ENCODE data around the gene NDFIP2.
"Not testable (repeated sequence)": the region's sequence is repeated elsewhere in the genome, so short reads cannot be mapped to it uniquely, and the experiment has no call there.

Gene NDFIP2

GRCh38 chr13:79533781-79534400, 52.9 kb downstream of the NDFIP2 start:
- no peak for DNase-seq (ENCODE audit: low spot score)

GRCh38 chr13:79534596-79534995, 53.6 kb downstream of the NDFIP2 start:
- DNase-seq (ENCODE audit: low spot score): no peak

- no peak for DNase-seq (ENCODE audit: low spot score)
These were observed 57.8 kb downstream of the NDFIP2 start for GRCh38 chr13:79538757-79539156.

DNA sequence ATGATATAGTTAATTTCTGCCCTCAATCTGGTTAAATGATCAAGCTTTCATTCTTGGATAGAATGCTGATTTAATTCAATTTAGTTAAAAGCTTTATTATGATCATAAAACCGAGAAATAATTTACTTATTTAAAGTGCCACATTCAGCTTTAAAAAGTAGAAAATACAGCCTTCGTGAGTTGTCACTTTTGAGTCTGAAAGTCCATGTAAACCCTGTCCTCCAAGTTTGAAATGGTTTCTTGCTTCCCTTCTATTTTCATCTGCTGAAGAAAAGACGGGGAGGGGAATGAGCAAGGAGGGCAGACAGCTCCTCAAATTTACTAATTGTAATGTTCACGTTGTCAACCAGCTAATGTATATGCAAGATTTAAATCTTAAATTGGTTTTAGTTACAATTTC, 59.5 kb downstream of the NDFIP2 start:
- DNase-seq (ENCODE audit: low spot score): no peak

DNA sequence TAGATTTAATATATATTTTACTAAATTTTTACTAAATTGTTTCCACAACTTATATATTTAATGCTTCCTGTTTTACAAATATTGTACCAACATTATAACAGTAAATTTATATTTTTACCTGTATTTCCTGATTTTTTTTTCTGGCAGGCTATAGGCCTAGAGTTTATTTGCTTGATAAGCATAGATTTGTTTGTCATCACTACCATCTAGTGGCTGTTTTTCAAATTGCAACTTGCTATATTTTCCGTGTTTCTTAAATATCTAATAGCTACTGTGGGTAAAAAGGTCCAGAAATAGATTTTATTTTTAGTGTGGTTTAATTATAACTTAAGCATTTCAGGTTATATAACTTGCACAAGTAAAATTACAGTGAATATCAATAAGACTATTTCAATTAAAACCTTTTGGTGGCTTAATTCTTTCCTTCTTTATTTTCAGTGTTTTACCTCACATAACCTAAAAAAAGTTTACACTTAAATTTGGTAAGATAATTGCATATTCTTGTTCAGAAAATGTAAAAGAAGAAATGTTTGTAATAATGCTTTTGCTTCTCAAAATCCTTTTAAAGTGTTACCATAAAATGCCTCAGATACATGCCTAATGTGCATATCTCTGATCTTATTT, 60.6 kb downstream of the NDFIP2 start:
- peak; percentile 63 for DNase-seq (ENCODE audit: low spot score)

- DNase-seq (ENCODE audit: low spot score): no peak
These were observed 62.9 kb downstream of the NDFIP2 start for GRCh38 chr13:79543883-79544282.

GRCh38 chr13:79547211-79548195, 66.5 kb downstream of the NDFIP2 start:
- no peak for DNase-seq (ENCODE audit: low spot score)

DNA sequence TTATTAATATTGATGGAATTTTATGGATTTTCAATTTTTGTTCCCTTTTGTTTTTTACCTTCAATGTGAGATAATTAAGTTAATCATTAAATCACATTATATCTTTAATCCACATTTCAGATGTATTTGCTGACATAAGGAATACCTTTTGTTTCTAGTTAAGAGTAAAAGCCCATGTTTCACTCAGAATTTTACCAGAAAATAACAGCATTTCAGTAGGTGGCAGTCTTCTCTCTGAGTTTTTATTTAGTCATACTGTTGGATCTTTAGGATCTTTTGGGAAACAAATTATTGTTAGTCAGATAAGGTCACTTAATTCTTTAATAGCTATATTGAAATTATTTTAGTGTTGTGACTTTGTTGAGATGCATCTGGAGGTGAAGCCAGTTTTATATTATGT, 67.9 kb downstream of the NDFIP2 start:
- DNase-seq (ENCODE audit: low spot score): no peak

GRCh38 chr13:79549355-79550106, 68.6 kb downstream of the NDFIP2 start:
- DNase-seq (ENCODE audit: low spot score): no peak

GRCh38 chr13:79557666-79558065, 76.7 kb downstream of the NDFIP2 start:
- DNase-seq (ENCODE audit: low spot score): no peak

- no peak for DNase-seq (ENCODE audit: low spot score)
These were observed 80.0 kb downstream of the NDFIP2 start for GRCh38 chr13:79560954-79561353.

GRCh38 chr13:79562557-79562956, 81.6 kb downstream of the NDFIP2 start:
- DNase-seq (ENCODE audit: low spot score): no peak

- no peak for DNase-seq (ENCODE audit: low spot score)
These were observed 85.2 kb downstream of the NDFIP2 start for GRCh38 chr13:79566118-79566517.

- no peak for DNase-seq (ENCODE audit: low spot score)
These were observed 90.2 kb downstream of the NDFIP2 start for GRCh38 chr13:79571147-79571546.

DNA sequence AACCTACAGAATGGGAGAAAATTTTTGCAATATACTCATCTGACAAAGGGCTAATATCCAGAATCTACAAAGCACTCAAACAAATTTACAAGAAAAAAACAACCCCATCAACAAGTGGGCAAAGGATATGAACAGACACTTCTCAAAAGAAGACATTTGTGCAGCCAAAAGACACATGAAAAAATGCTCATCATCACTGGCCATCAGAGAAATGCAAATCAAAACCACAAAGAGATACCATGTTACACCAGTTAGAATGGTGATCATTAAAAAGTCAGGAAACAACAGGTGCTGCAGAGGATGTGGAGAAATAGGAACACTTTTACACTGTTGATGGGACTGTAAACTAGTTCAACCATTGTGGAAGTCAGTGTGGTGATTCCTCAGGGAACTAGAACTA, 92.9 kb downstream of the NDFIP2 start:
- not testable (repeated sequence) for DNase-seq (ENCODE audit: low spot score)

DNA sequence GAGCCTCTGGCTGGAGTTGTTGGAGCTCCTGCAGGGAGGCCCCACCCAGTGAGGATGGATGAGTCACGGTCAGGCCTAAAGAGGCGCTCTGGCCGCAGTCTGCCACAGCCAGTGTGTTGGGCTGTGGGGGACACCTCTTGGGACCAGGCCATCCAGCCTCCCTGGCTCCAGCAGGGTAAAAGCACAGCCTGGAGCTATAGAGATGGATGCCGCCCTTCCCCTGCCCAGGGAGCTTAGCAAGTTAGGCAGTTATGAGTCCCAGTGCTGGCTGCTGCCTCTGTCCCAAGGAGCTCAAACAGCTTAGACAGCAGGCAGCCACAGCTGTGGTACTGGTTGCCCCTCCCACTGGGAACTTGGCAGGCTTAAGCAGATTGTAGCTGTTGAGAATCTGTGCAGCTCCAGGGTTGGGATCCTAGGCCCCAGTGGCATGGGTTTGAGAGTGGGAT, 100.9 kb downstream of the NDFIP2 start:
- no peak for DNase-seq (ENCODE audit: low spot score)

DNA sequence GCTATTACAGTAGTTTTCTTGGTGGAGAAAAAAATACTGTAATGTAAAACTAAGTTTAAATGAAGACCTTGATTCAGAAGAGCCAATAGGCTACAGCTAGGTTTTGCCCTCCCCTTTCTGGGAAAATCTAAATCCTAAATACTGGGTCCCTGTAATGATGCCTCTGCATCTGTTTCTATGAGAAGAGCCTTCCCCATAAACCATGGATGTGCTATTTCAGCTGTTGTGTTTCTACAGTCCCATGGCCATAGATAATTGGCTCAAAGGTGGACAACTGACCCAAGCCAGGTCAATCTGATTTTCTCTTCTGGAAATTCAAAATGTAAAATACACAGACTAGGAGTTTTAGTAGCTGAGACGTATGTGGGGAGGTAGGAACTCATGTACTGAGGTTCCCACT, 101.9 kb downstream of the NDFIP2 start:
- no peak for DNase-seq (ENCODE audit: low spot score)

- no peak for DNase-seq (ENCODE audit: low spot score)
These were observed 104.1 kb downstream of the NDFIP2 start for GRCh38 chr13:79585033-79585432.

GRCh38 chr13:79589603-79590393, 108.8 kb downstream of the NDFIP2 start:
- DNase-seq (ENCODE audit: low spot score): no peak

DNA sequence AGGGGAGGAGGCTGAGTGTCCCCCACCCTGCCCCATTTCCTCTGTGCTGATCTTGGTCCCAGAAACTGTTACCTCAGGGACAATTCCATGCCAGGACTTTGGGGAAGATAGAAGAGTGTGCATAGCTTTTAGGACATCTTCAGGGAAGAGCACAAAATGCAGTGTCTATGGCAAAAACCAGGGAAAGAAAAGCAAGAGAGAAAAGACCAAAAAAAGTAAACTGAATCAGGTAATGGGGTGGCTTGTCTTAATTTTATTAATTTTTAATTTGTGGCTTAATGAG, 109.4 kb downstream of the NDFIP2 start:
- no peak for DNase-seq (ENCODE audit: low spot score)

DNA sequence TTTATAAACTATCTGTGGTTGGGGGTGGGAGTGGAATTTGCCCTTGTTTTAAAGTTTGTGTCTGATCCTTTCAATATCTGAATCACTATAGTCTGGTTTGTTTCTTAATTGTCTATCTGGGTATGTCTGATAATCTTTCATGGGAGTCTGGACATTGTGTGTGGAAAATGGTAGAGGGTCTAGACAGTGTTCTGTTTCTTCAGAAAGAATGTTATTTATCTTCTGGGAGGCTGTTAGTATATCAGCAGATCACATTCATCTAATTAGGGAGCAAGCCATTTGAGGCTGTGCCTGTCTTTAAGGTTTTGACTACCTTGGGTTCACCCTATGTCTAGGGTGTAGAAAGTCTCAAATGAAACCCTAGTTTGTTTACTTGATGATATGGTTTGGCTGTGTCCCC, 110.5 kb downstream of the NDFIP2 start:
- DNase-seq (ENCODE audit: low spot score): no peak

DNA sequence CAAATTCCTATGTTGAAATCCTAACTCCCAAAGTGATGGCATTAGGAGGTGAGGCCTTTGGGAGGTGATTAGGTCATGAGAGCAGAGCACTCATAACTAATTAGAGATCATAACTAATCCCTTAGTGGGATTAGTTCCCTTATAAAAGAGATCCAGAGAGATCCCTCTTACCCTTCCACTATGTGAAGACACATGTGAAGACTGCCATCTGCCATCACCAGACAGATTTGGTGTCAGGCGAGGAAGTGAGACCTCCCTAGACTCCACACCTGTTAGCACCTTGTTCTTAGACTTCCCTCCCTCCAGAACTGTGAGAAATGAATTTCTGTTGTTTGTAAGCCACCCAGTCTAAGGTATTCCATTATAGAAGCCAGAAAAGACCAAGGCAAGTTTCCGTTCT, 112.2 kb downstream of the NDFIP2 start:
- no peak for DNase-seq (ENCODE audit: low spot score)
